Measurements from ENCODE around the gene REP15.

GRCh38 chr12:27705263-27705662 lies 9.0 kb downstream of the REP15 start:
- TF ChIP-seq NFRKB (IDR thresholded peaks at IDR 0.05) (no peak), ELF4 (IDR thresholded peaks at IDR 0.05) (no peak), CTBP1 (IDR thresholded peaks at IDR 0.05; ENCODE audit: borderline replicate concordance) (no peak), L3MBTL2 (conservative IDR thresholded peaks at IDR 0.05) (no peak), FOXM1 (IDR thresholded peaks at IDR 0.05; ENCODE audit: borderline replicate concordance) (no peak), SP1 (IDR thresholded peaks at IDR 0.05) (no peak), FOXK2 (IDR thresholded peaks at IDR 0.05) (no peak), ARNT (IDR thresholded peaks at IDR 0.05) (no peak), BHLHE40 (IDR thresholded peaks at IDR 0.05; ENCODE audit: borderline replicate concordance) (no peak), SUZ12 (IDR thresholded peaks at IDR 0.05) (no peak), ZNF384 (IDR thresholded peaks at IDR 0.05) (no peak)
